Measurements from ENCODE around the gene PRKCH.

PRKCH gene

DNA sequence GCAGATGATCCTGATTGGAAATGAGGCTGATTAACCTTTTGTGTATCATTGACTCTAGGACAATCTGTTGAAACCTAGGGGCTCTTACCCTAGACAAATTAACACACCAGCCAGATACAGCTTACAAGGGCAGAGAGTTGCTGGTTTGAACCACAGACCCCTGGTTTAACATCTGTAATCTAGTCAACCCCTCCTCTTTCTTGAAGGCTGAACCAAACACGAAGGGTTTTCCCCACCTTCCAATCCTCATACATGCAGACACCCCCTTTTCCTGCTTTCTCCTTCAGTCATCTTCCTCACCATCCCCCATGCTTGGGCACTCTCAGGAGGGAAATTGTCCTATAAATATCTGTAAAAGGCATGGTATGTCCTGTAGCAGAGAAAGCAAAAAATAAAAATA lies 247.9 kb downstream of the PRKCH start:
- DNase-seq (ENCODE audit: low read depth) = no peak

DNA sequence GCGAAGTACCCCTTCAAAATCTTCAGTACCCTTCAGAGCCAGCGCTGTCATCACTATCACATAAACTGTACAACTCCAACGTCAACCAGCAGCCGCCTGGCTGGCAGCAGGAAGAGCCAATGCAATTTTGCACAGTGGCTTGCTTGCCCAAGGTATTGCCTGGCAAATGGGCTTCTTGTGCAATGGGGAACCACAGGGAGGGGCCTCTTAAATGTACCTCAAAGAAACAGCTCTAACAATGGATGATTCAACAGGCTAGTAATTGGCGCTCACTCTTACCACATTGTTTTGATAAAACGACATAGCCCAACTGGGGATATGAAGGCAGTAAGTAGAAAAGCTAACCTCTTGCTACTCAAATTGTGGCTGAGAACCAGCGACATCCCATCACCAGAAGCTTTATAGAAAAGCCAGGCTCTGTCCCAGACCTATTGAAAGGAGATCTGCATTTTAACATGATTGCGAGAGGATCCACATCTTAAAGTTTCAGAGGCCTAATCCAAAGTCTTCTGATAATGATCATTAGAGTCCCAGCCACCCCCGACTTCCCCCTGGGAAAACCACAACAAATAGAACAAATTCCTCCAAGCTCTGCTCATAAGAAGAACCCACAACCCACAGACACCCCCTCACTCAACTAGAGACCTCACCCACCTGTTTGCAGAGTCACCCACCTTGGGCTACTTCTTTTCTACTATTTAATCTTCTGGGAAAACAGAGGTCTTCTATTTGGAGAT lies 248.6 kb downstream of the PRKCH start:
- no peak for DNase-seq (ENCODE audit: low read depth)

GRCh38 chr14:61570549-61571290 lies 249.3 kb downstream of the PRKCH start:
- no peak for DNase-seq (ENCODE audit: low read depth)

DNA sequence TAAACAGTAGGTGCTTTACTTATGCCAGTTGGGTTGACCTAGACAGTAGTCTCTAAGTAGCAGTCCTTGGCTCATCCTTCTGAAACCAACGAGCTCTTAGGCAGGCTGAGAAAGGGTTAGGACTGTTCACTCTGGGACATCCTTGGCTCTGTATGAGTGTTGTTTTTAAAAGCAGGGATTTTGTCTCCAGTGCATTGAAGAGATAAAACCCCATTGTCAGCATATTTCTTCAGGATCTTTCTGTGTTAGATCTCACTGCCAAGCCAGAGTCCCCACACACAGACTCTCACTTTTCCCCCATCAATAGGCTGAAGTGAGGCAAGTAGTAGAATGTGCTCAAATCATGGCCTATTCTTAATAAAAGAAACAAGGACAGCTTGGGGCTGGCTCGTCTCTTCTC lies 250.5 kb downstream of the PRKCH start:
- DNase-seq (ENCODE audit: low read depth) = no peak

- DNase-seq (ENCODE audit: low read depth) = no peak
These were observed 251.9 kb downstream of the PRKCH start for GRCh38 chr14:61573321-61573720.

- no peak for DNase-seq (ENCODE audit: low read depth)
These were observed 252.6 kb downstream of the PRKCH start for GRCh38 chr14:61573748-61574513.

GRCh38 chr14:61574514-61574807 lies 253.1 kb downstream of the PRKCH start:
- no peak for DNase-seq (ENCODE audit: low read depth)

DNA sequence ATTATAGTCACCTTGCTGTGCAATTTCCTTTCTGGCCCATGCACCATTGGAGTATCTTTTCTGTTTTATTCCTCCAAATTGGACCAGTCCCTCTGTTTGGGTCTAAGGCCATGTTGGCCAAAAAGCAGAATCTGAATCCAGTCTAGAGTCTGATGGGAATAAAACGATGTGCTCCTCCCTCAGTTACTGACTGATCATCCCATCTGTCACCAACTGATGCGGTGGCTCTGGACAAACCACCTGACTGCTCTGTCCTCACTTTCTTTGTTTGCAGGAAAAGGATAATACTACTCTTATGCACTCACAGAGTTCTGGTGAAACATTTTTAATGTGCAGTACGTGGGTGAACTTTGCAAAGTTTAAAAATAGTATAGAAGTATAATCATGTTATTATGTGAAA lies 253.7 kb downstream of the PRKCH start:
- no peak for DNase-seq (ENCODE audit: low read depth)

DNA sequence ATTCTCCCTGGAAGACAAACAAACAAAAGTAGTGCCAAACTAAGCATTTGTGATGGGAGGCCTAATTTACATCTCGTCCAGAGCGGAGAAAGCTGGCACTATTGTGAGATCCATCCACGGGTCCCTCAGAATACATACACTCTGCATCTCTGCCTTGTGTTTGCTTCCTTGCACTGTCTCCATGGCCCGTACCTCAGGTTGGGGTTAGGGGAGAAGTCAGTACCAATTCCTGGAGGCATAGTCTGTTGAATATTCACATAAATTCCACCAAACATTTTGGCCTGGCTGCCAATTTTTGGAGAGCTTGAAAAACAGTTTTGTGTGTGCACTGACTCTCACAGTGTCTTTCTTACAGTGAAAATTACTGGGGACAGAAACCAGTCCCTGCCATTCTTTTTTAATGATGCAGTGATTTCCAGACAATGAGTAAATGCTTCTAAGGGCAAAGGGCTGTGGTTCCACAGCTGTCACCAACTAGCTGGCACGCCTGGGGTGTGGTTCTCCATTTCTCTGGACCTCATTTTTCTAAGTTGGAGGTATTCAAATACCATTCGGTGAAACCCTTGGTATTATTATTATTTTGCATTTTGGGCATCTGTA lies 254.3 kb downstream of the PRKCH start:
- DNase-seq (ENCODE audit: low read depth) = no peak

DNA sequence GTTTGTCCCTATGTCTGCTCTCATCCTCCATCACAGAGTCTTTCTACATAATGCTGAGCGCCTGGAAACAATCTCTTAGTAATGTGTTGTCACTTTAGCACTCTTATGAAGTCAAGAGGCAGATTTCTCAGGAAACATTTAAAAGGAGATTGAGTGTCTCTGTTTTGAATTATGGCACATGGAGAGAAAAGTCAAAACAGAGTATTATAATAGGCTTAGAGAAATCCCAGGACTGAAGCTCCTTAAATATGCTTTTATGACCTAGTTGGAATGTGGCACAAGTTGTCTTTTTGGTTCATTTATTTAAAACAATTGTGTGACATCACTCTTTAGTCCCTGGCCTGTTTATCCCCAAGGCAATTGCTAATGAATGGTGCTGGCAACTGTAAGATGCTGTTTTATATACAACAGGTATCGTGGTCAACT lies 256.1 kb downstream of the PRKCH start:
- no peak for DNase-seq (ENCODE audit: low read depth)

DNA sequence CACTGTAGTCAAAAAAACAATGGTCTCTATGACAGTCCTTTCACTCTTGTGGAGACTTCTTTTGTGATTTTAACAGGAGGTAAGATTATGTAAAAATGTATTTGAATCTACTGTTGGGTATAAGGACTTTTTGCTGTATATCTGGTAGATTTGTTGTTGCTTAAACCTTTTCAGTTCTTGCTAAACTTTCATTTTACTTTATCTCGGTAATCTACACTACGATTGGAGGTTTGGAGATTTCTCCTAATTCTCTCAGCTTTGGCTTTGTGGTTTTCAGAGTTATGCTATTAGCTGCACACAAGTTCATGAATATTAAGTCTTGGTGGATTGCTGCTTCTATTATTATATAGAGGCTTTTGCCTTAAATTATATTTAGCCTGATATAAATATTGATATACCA lies 257.4 kb downstream of the PRKCH start:
- DNase-seq (ENCODE audit: low read depth) = no peak

DNA sequence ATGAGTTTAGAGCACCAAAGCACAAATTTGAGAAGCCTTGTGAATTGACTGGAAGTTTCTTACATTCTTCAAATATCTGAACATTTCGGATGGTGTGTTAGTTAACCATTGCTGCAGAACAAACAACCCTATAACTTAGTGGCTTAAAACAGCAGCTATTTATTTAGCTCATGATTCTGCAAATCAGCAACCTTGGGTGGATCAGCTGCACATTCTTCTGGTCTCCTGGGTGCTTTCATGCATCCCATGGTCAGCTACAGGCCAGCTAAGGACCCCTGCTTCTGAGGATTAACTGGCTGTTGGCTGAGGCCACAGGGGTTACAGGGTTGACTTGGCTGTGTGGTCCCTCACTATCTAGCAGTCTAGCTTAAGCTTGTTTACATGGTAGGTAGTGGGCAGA lies 260.0 kb downstream of the PRKCH start:
- no peak for DNase-seq (ENCODE audit: low read depth)

DNA sequence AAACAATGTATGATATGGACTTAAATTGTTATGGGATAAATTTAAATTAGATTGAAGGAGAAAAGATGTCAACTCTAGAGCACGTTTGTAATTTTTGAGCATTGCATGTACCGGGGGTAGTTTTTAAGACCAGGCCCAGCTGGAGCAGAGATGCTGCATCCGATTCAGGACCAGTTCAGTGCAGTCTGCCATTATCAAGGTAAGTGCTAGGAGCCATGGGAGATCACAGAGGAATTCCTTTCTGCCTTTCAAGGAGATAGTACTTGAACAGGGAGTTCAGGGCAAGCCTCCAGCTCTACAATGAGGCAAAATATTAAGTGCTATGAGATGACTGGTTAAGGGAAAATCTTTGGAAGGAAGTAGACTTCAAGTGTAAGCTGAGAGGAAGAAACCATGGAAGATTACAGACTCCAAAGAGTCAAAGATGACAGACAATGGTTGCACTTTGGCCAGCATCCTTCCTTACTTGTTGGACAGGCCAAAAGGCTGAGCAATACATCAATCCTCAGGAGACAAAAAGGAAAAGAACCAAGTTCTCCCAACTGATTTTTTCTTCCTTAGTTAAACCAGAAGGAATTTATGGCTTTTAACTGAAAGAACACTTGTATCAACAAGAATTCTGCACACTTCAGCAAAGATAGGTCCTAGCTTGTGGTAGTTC lies 260.7 kb downstream of the PRKCH start:
- no peak for DNase-seq (ENCODE audit: low read depth)

DNA sequence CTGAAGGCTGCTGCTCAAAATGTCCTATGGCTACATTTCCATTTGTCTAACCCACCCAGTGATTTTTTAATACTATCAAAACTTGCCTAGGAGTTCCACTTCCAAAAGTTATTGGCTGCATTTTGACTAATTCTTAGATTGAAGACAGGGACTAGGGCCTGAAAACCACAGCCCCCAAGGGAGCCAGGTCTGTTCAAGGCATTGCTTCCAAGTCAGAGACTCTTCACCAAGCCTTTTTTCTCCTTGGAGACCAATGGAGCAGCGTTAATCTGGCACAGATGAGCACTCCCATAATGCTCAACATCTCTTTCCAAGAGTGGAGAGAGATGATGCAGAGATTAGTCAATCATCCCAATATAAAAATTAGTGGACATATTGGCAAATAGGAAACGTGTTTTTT lies 261.4 kb downstream of the PRKCH start:
- DNase-seq (ENCODE audit: low read depth) = no peak

- DNase-seq (ENCODE audit: low read depth) = no peak
These were observed 263.0 kb downstream of the PRKCH start for GRCh38 chr14:61584331-61584741.

GRCh38 chr14:61585598-61586543 lies 264.5 kb downstream of the PRKCH start:
- no peak for DNase-seq (ENCODE audit: low read depth)

DNA sequence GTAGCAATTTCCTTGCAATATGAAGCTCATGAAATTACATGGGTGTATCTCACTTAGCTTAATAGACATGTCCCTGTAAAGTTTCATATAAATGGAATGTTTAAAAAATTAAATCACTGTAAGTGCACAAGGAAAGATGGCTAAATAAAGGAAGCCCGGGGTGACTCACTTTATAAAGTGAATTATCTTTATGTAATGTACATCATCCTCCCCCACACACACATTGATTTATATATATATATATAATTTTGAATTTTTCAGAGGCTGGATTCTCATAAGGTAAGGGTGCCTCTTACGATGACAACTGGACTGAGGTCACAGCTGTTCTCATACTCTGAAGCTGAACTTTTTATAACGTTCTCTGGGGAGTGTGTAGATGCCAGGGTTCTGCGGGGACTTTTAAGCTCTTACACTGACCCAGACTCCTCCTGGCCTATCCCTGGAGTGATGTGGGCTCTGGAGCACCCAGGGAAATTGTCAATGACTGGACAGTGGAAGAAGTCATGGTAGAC lies 265.2 kb downstream of the PRKCH start:
- no peak for DNase-seq (ENCODE audit: low read depth)

DNA sequence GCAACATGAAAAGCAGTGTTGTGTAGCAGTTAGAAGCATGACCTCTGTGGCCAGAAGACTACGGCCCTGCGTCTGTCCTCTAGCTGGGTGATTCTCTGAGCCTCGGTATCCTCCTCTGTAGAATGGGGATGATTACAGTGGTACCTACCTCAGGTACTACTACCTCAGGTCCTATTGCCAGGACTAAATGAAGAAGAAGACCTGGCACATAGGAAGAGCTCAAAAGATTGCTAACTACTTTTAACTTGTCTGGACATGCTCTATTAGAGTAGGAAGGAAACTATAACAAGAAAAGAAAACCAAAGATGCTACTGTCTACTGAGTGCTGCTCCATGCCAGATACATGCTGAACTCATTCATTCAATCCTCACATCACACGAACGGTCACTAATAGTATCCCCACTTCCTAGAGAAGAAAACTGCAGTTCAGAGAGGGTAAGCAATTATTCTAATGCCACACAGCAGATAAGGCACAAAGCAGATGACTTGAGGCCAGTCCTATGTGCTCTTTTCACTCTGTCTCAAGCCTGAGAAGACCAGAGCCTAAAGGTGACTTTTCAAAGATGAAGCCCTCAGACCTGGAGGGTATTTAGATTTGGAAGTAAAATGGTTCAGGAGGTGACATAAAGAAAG lies 265.8 kb downstream of the PRKCH start:
- DNase-seq (ENCODE audit: low read depth) = no peak

DNA sequence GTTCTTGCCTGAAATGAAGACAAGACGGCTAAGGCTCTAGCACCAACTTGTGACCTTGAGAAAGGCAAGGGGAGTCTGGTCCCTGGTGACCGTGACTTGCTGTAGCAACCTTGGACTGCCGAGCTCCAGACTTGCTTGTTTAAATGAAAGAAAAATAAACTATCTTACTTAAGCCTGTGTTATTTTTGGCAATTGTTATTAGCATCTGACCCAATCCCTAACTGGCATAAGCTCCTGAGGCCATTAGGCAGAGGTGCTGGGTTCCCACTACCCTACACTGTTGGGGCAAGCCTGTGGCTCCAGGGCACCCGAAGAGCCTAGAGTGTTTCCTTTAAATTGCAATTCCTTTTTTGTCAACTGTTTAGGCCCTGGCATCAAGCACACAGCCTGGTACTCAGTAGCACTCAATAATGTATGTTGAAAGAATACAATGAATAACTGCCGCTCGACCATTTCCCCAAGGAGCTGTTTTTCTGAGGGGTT lies 267.1 kb downstream of the PRKCH start:
- no peak for DNase-seq (ENCODE audit: low read depth)

Measured in activated gamma-delta T cell treated with anti-CD3 and anti-CD28 coated beads, Interleukin-2, amount 50 U/mL, for 16 hours (primary cell).